DMS114 treated with DMSO at 0.1 percent for 48 hours (cell line): Measurements from ENCODE around the gene SLC25A48.

Source experiments
- DNase-seq: peaks from one replicate; lab custom pipeline; 2025; ENCODE audit not compliant: unreplicated experiment; lab: John Stamatoyannopoulos, UW

The SLC25A48 gene, protein sequence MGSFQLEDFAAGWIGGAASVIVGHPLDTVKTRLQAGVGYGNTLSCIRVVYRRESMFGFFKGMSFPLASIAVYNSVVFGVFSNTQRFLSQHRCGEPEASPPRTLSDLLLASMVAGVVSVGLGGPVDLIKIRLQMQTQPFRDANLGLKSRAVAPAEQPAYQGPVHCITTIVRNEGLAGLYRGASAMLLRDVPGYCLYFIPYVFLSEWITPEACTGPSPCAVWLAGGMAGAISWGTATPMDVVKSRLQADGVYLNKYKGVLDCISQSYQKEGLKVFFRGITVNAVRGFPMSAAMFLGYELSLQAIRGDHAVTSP

GRCh38 chr5:135834639-135835529, at the start of gene SLC25A48:
Gene SLC25A48, plus strand, starts transcription at chr5:135834663. Its CDS starts 185 bp downstream, at chr5:135834848.
- peak; percentile 37 for DNase-seq

DNA sequence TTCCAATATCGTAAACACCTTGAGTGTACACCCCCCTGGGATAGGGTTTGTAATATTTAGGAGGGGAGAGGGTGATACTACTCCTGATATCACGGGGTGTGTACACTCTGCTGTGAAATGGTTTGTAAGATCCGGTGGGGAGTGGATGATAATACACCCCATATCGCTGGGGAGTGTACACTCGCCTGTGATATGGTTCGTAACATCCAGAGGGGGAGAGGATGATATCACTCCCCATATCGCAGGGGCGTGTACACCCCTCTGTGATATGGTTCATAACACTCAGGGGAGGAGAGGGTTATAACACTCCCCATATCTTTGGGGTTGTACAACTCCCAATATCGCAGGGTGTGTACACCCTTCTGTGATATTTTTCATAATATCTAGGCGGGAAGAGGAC, 33.8 kb upstream of the SLC25A48 start:
- DNase-seq: no peak

DNA sequence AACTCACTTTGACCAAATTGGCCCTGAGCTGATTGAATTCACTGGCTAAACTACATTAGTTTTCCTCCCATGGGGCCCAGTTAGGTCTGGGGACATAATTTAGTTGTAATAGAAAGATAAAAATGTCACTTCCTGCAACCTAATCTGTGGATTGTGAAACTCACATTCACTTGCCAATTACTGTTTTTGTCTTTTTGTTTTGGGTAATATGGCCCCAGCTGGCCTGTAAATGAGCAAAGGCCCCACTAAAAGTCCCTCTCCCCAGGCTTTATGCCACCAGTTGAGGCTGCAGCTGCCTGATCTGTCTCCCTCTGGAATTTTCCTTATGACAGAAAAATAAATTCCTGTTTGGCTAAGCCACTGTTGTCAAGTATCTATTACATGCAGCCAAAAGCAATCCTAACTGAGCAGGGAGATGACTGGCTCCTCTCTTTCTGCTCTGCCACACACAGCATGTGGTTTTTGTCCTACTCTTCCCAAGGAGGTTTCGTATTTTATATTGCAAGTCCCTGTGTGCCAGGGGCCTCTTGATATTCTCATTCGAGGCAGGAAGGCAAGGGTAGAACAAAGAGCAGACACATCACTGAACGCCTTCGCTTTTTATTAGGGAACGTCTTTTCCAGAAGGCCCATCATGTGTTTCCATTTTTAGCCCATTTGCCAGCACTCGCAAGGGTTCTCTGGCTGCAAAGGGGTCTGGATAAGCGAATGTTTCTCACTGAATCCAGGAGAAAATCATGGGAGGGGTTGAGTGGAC, 24.1 kb upstream of the SLC25A48 start:
- DNase-seq: no peak

GRCh38 chr5:135811007-135811406, 23.5 kb upstream of the SLC25A48 start:
- no peak for DNase-seq

GRCh38 chr5:135813758-135814157, 20.7 kb upstream of the SLC25A48 start:
- DNase-seq: no peak

- no peak for DNase-seq
Observed at GRCh38 chr5:135814316-135814715, 20.1 kb upstream of the SLC25A48 start.

DNA sequence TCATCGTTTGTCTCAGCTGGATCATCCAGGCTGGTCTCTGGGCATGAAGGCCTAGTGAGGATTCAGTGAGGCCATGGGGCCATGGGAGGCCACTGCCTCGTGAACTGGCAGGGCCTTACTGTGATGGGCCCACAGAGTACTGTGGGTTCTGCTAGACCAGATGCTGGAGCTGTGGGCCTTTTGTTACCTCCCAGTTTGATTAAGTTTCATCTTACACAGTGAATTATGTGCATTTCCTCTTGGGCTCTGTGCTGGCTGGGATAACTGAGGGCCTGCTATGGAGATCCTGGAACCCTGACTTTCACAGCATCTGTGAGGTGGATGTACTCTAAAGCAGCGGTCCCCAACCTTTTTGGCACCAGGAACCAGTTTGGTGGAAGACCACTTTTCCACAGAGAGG, 19.7 kb upstream of the SLC25A48 start:
- DNase-seq: no peak

GRCh38 chr5:135821061-135821801, 13.2 kb upstream of the SLC25A48 start:
- DNase-seq: no peak

- DNase-seq: no peak
Observed at GRCh38 chr5:135821802-135822201, 12.7 kb upstream of the SLC25A48 start.

GRCh38 chr5:135822286-135822685, 12.2 kb upstream of the SLC25A48 start:
- DNase-seq: no peak

DNA sequence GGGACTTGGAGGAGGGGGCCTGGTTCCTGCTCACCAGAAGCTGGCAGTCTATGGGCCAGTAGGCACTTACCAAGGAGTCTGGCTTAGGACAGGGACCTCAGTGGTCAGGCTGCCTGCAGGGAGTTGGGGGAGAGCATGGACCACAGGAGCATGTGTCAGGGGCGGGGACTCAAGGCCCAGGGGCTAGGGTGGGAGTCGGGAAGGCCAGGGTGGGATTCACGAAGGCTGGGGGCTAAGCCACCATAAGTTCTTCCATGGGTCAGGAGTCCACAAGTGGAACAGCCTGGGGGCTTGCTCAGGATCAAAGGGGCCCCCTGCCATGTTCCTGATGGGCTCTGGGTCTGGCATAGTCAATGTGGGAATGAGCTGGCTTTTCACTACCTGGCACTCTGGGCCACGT, 11.5 kb upstream of the SLC25A48 start:
- no peak for DNase-seq

- no peak for DNase-seq
Observed at GRCh38 chr5:135823881-135824280, 10.6 kb upstream of the SLC25A48 start.

DNA sequence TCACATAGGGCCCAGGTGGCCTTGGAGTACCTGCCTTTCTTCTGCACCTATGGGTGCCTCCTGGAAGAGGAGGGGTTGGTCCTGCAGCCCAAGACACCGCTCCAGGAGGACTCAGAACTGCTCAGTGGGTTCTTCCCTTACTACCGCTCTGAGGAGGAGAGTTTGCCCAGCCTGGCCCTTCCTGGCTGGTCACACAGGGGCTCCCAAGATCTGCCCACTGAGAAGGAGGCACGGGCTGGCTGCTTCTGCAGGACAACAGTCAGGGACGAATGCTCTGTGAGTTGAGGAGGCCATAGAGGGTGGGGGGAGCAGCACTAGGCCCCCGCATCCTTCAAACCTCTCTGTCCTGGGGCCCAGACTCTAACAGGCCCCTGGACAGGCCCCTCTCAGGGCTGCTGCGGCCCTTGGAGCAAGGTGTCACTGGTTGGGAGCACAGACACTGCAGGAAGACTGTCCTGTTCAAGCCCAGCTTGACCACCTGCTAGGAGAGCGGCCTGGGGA, 9.9 kb upstream of the SLC25A48 start:
- DNase-seq: no peak

- DNase-seq: no peak
Observed at GRCh38 chr5:135825373-135826220, 8.9 kb upstream of the SLC25A48 start.

DNA sequence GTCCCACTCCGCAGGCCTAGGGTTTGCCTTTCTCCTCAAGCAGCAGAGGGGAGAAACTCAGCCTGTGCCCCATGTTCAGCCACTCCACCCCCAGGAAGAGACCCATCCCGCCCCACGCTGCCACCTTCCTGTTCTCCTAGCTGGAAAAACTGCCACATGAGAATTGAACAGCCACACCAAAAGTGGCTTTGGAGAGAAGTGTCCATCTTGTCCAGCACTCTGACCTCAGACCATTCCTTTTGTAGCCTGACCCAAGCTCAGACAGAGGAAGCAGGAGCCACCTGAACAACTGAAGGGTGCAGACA, 8.3 kb upstream of the SLC25A48 start:
- DNase-seq: no peak

DNA sequence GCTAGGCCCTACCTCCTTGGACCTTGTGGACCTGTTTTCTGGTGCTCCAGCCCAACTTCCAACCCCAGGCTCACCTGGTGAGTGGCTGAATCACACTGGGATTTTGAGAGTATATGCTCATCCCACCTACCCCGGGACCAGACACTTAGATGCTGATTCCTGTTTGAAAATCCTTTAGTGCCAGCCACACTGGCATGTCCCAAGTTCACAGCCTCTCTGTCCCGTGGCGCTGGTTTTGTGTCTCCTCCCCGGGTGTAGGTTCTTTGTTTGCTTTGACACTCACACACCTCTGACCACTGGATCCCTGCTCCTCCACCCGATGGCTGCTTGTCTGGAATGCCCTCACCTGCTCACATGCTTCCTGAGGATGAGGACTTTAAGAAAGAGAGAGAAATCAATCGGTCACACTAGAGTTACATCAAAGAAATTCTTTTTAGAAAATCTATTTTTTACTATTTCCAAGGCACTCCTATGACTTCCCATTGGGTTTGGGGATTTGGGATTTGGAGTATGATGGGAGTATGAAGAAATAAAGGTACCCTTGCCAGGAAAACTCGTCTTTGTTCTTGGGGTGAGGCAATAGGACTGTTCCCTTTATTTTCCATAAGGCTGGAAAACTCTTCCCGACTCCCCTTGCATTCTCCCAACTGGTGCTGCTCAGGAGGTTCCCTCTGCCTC, 7.3 kb upstream of the SLC25A48 start:
- no peak for DNase-seq

GRCh38 chr5:135827965-135828781, 6.3 kb upstream of the SLC25A48 start:
- DNase-seq: no peak

DNA sequence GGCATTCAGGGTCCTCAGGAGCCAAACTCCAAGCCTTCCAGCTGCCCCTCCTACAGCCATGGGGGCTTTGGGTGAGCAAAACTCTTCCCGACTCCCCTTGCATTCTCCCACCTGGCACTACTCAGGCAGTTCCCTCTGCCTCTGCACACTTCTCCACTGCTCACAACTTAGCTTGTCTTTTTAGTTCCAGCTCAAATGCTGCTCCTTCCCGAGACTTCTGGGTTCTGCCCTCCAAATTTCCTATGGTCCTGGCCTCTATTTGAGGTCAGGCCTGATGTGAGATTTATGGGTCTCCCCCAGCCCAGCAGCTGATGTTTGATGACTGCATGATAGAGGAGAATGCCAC, 5.7 kb upstream of the SLC25A48 start:
- no peak for DNase-seq

DNA sequence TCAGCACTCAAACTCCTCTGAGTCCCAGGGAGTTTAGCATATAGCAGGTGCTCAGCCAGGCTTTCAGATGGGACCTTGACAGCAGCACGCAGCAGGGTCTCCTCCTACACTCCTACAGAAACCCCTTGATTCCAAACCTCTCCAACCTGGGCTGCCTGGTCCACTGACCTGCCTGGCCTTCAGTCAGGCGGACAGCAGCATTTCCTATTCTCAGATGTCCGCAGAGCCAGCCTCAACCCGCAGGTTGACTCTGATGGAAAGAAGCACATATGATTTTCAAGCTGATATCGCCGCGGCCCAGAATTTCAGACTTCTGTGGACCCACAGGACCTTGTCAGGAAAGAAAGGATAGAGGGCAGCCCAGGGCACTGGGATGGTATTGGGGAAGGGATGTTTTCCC, 5.3 kb upstream of the SLC25A48 start:
- DNase-seq: no peak
